Caco-2 (cell line): ENCODE data around the gene HOXD1. TPM values are rescaled to one million over a fixed set of nuclear protein-coding genes. Genes with fewer than 3 reads are reported as not detected.

ENCODE experiments used
- BruUV-seq: library from RNA; stranded (reverse); fragments of 400-500 nt; replicated peaks from 2 replicates; lab custom pipeline; 2021; lab: Mats Ljungman, UMichigan
- CTCF ChIA-PET: fragments of 300-600 bp; sonication (Branson Sonifier 250); formaldehyde crosslinking; loops from one replicate; lab custom pipeline; 2022; ENCODE audit warnings: antibody characterized with exemption; lab: Charles Lee
- POLR2A ChIA-PET: fragments of 300-600 bp; sonication (Branson Sonifier 250); formaldehyde crosslinking; loops from one replicate; lab custom pipeline; 2022; ENCODE audit warnings: antibody characterized with exemption; lab: Charles Lee
- DNase-seq, 2 experiments: peaks; one replicate each; pipeline versions ENCODE4 v3.0.0 to v3.0.0-alpha.2; 2020 to 2022
- H3K27me3 ChIP-seq: replicated peaks from 2 replicates; pipeline ENCODE4 v1.6.0; 2011; ENCODE audit warnings: low read length; ENCODE audit not compliant: control insufficient read depth, insufficient read depth
- H3K36me3 ChIP-seq: 2 replicates; pipeline ENCODE4 v1.5.1; 2011; ENCODE audit warnings: low read length; ENCODE audit not compliant: control insufficient read depth, insufficient read depth
- H3K4me1 ChIP-seq: fragments of 250-450 bp; sonication (Bioruptor Pico); 2 replicates; pipeline ENCODE4 v1.5.1; 2020; ENCODE audit warnings: mild to moderate bottlenecking
- H3K4me3 ChIP-seq: 2 replicates; pipeline ENCODE4 v1.5.1; 2011; ENCODE audit warnings: low read depth, mild to moderate bottlenecking, control low read depth, low read length
- H3K9me3 ChIP-seq: fragments of 250-450 bp; sonication (Bioruptor Pico); 2 replicates; pipeline ENCODE4 v1.5.1; 2020; ENCODE audit warnings: mild to moderate bottlenecking, moderate library complexity
- H3K27ac Mint-ChIP-seq: one replicate; pipeline ENCODE4 v1.8.0; 2022; ENCODE audit warnings: mixed read lengths; ENCODE audit not compliant: unreplicated experiment
- H3K27me3 Mint-ChIP-seq: one replicate; pipeline ENCODE4 v1.8.0; 2022; ENCODE audit warnings: mixed read lengths; ENCODE audit not compliant: insufficient read depth, unreplicated experiment
- H3K36me3 Mint-ChIP-seq: one replicate; pipeline ENCODE4 v1.8.0; 2022; ENCODE audit warnings: mild to moderate bottlenecking, mixed read lengths; ENCODE audit not compliant: insufficient read depth, unreplicated experiment
- H3K4me1 Mint-ChIP-seq: one replicate; pipeline ENCODE4 v1.8.0; 2022; ENCODE audit warnings: low read depth, mixed read lengths; ENCODE audit not compliant: unreplicated experiment
- H3K4me3 Mint-ChIP-seq: one replicate; pipeline ENCODE4 v1.8.0; 2022; ENCODE audit warnings: mild to moderate bottlenecking, moderate library complexity, mixed read lengths; ENCODE audit not compliant: unreplicated experiment
- H3K9me3 Mint-ChIP-seq: one replicate; pipeline ENCODE4 v1.8.0; 2022; ENCODE audit warnings: mixed read lengths; ENCODE audit not compliant: unreplicated experiment
- CTCF ChIP-seq, 2 experiments: fragments of 200-600 bp in 1 of 2; IDR thresholded peaks; 1 replicate in 1 of 2; 2 replicates in 1 of 2; pipeline versions ENCODE4 v1.5.1 to v1.8.0; 2011 to 2022; ENCODE audit warnings: antibody characterized with exemption in 1 of 2, control low read depth in 1 of 2, inconsistent platforms in 1 of 2, low read depth in 1 of 2, low read length in 1 of 2, mild to moderate bottlenecking in 1 of 2, moderate library complexity in 1 of 2; ENCODE audit not compliant: insufficient read depth in 1 of 2, severe bottlenecking in 1 of 2, unreplicated experiment in 1 of 2
- intact Hi-C: fragments of 100-400 bp; cut with micrococcal nuclease; formaldehyde crosslinking; loops from one replicate; pipeline ENCODE4 v1.10.0; 2022; ENCODE audit not compliant: unreplicated experiment
- total RNA-seq: library from RNA; stranded (reverse); gene quantifications from 2 replicates; pipeline ENCODE4 v1.2.3, GENCODE V29; 2022

The HOXD1 gene
- total RNA-seq, 1 experiment from 2014 or later, result not detected

GRCh38 chr2:176175709-176176607, 12.5 kb upstream of the HOXD1 start:
- TF ChIP-seq CTCF (IDR thresholded peaks at IDR 0.05; ENCODE audit: insufficient read depth in 1 of 2, low read depth in 1 of 2, low read length in 1 of 2, severe bottlenecking in 1 of 2, unreplicated experiment in 1 of 2), result no peak
- H3K4me1 Mint-ChIP-seq, result no peaks in the 10 kb centered on the region
- CTCF ChIA-PET, result interaction anchor here (0.6 kb wide), 1 partner anchor 462 kb away, joined by 4 read pairs; no protein-coding TSS in a partner anchor
- H3K4me3 ChIP-seq, result no peak overlapping the region
- peaks cover 3% of the 10 kb centered on the region; the same call in 1 of the 2 replicates for H3K27me3 ChIP-seq
- no peak overlapping the region for H3K4me3 Mint-ChIP-seq
- no peak for DNase-seq
- no peaks in the 10 kb centered on the region for H3K9me3 Mint-ChIP-seq
- intact Hi-C loops, result no loop called here
- peaks cover 19% of the 10 kb centered on the region for H3K27me3 Mint-ChIP-seq
- BruUV-seq, result no TSS peak
- no peak overlapping the region for H3K27ac Mint-ChIP-seq
- POLR2A ChIA-PET, result no interaction called here
- H3K36me3 ChIP-seq, result no peaks in the 10 kb centered on the region
- H3K9me3 ChIP-seq, result no peaks in the 10 kb centered on the region
- peaks cover 7% of the 10 kb centered on the region; the same call in 1 of the 2 replicates for H3K4me1 ChIP-seq
- H3K36me3 Mint-ChIP-seq, result no peaks in the 10 kb centered on the region

DNA sequence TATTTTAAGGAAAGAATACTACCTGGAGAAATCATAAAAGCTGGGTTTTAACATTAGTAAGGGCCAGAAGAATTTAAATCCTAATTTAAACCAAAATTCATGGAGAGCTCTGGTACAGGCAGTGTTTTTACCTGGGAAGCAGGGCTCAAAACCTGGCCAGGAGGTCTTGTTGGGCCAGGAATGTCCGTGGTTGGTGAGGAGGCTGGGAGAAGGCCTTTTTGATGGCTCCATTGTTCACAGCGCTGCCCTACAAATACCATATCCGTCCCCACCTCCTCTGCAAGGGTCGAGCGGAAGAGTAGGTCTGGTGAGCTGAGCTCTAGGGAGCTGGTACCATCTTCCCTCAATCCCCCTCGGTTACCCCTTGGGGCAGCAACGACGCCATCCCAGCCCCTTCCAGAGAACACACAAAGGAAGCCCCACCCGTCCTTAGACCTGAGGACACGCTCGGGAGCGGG, 10.9 kb upstream of the HOXD1 start:
- Mint-ChIP-seq H3K36me3 (no peaks in the 10 kb centered on the region), H3K4me1 (no peaks in the 10 kb centered on the region), H3K9me3 (no peaks in the 10 kb centered on the region), H3K4me3 (peak overlapping the region; percentile 63), H3K27me3 (peaks cover 19% of the 10 kb centered on the region), H3K27ac (no peak overlapping the region)
- ChIA-PET POLR2A (no interaction called here), CTCF (no interaction called here)
- H3K4me1 ChIP-seq, result peaks cover 7% of the 10 kb centered on the region; the same call in 1 of the 2 replicates
- no peaks in the 10 kb centered on the region for H3K36me3 ChIP-seq
- H3K4me3 ChIP-seq, result peak overlapping the region; percentile 31
- DNase-seq, result no peak
- BruUV-seq, result no TSS peak
- no peaks in the 10 kb centered on the region for H3K9me3 ChIP-seq
- no peak for TF ChIP-seq CTCF (IDR thresholded peaks at IDR 0.05; ENCODE audit: insufficient read depth in 1 of 2, low read depth in 1 of 2, low read length in 1 of 2, severe bottlenecking in 1 of 2, unreplicated experiment in 1 of 2)
- intact Hi-C loops, result no loop called here
- peaks cover 3% of the 10 kb centered on the region; the same call in 1 of the 2 replicates for H3K27me3 ChIP-seq

DNA sequence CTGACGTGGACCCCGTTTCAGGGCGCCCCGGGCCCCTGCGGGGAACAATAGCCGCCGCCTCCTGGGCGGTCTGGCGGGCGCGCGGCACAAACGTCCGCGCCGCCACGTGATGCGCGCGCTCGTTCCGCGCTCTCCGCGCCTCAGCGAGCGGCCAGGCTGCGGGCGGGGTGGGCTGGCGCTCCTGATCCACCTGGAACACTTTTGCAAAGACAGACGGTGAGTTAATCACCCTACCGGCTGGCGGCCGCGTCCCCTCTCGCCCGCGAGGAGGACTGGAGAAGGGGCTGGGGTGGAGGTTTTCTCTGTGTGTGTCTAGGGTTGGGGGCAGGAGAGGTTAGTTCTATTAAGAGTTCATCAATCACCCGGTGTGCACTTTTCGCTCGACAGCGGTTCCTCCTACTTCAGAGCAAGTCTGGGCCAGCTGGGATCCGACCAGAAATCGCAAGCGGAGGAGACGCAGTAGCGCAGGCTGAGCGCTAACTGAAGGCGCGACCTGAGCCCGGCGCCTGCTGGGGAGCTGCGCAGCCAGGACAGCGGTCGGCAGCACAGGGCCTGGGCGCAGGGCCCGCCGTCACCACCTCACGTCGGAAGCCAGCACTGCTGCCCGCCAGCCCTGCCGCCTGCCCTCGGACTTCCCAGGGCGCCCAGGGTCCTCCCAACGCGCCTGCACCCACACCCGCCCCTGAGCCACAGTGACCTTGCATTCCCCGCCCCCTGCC, 10.3 kb upstream of the HOXD1 start:
- POLR2A ChIA-PET, result no interaction called here
- H3K9me3 ChIP-seq, result no peaks in the 10 kb centered on the region
- H3K4me3 ChIP-seq, result peak overlapping the region; percentile 31

More for the DNA sequence above, 10.3 kb upstream of the HOXD1 start:
- no peaks in the 10 kb centered on the region for H3K36me3 ChIP-seq
- TF ChIP-seq CTCF (IDR thresholded peaks at IDR 0.05; ENCODE audit: insufficient read depth in 1 of 2, low read depth in 1 of 2, low read length in 1 of 2, severe bottlenecking in 1 of 2, unreplicated experiment in 1 of 2), result no peak
- H3K27ac Mint-ChIP-seq, result no peak overlapping the region
- no peak for DNase-seq
- peaks cover 3% of the 10 kb centered on the region; the same call in 1 of the 2 replicates for H3K27me3 ChIP-seq
- no peaks in the 10 kb centered on the region for H3K9me3 Mint-ChIP-seq
- no TSS peak for BruUV-seq
- peaks cover 16% of the 10 kb centered on the region for H3K27me3 Mint-ChIP-seq
- H3K4me3 Mint-ChIP-seq, result peak overlapping the region; percentile 63
- H3K4me1 ChIP-seq, result peaks cover 7% of the 10 kb centered on the region; the same call in 1 of the 2 replicates
- CTCF ChIA-PET, result no interaction called here
- no peaks in the 10 kb centered on the region for H3K4me1 Mint-ChIP-seq
- intact Hi-C loops, result no loop called here
- no peaks in the 10 kb centered on the region for H3K36me3 Mint-ChIP-seq
